ENCODE data around the gene BLVRB. TPM values are rescaled to one million over a fixed set of nuclear protein-coding genes. Genes with fewer than 3 reads are reported as not detected.

The BLVRB gene
- total and polyA plus RNA-seq, 9 of the 15 experiments (the other 6 are each of a cell fraction or from before 2014, with no cell fraction given) = 81.1 to 749 (median 331) TPM

DNA sequence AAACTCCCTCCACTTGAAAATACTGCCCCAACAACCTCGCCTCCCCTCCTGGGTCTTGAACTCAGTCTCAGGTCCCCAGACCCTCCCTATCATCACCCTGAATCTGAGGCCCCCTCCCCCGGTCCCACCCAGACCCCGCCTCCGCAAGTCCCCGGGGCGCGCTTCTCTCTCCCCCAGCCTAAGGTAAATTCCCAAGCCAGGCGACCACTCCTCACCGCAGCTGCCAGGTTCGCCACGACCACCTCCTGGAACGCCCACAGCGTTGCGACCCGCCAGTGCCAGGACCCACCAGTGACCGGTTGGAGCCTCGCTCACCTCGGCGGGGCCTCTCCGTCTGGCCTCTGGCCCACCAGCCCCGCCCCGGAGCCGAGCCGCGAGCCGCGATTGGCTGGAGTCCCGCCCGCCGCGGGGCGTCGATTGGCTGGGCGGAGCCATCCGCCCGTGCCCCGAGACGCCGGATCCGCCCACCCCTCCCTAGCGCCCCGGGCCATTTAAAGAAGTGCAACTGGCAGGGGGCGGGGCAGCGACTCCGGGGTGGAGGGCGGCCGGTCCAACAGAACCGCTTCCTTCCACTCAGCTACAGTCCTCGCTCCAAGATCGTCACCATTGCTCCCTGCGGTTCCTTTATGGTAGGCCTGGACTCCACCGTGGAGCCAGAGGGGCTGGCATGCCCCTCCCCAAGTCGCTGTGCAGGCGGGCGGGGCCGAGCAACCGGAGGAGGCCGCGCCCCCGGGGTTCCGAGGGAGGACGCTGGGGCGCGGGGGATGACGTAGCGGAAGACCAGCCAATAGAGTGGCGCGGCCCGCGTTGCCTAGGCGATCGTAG, 21.3 kb downstream of the BLVRB start, which contains the start of gene SERTAD3 (continued):
- TF ChIP-seq HMGXB4 (CRISPR knock-in tag; IDR thresholded peaks at IDR 0.05) (no peak), KDM4B (IDR thresholded peaks at IDR 0.05; ENCODE audit: borderline replicate concordance in 2 of 2, low read depth in 1 of 2) (no peak), DDX20 (tag; IDR thresholded peaks at IDR 0.05; ENCODE audit: low read depth) (no peak), ZNF561 (CRISPR knock-in tag; conservative IDR thresholded peaks at IDR 0.05) (no peak), RCOR1 (IDR thresholded peaks at IDR 0.05; ENCODE audit: borderline replicate concordance in 1 of 2, low read depth in 2 of 2, low read length in 2 of 2) (0 out of 4 replicates have a peak, but pooled peaks of 1 of the 2 experiments have one; percentile 25), ZNF696 (CRISPR knock-in tag; conservative IDR thresholded peaks at IDR 0.05) (no peak), KLF13 (tag; IDR thresholded peaks at IDR 0.05; ENCODE audit: borderline replicate concordance, low read depth) (peak; percentile 98), FOXP1 (CRISPR knock-in tag; IDR thresholded peaks at IDR 0.05) (peak; percentile 72; the same call in 1 of the 2 replicates), TEAD1 (CRISPR knock-in tag; IDR thresholded peaks at IDR 0.05) (peak in 1 of 2 experiments; percentile 34; a peak in 2 of 4 replicates), IFI16 (CRISPR knock-in tag; IDR thresholded peaks at IDR 0.05) (no peak), HNRNPK (IDR thresholded peaks at IDR 0.05; ENCODE audit: low read depth, low read length, poor library complexity, severe bottlenecking) (no peak), MTF1 (CRISPR knock-in tag; IDR thresholded peaks at IDR 0.05; ENCODE audit: borderline replicate concordance) (no peak), LCOR (CRISPR knock-in tag; IDR thresholded peaks at IDR 0.05) (no peak), MEIS2 (IDR thresholded peaks at IDR 0.05; ENCODE audit: partially characterized antibody) (no peak), ZNF785 (CRISPR knock-in tag; IDR thresholded peaks at IDR 0.05) (no peak), ZNF134 (CRISPR knock-in tag; conservative IDR thresholded peaks at IDR 0.05) (no peak), MAFG (tag; conservative IDR thresholded peaks at IDR 0.05) (no peak), SIN3A (IDR thresholded peaks at IDR 0.05; ENCODE audit: borderline replicate concordance in 2 of 2, control insufficient read depth in 1 of 2, low read depth in 2 of 2, low read length in 2 of 2) (peak; percentile 9 to 96; a peak in 3 of 4 replicates), L3MBTL2 (IDR thresholded peaks at IDR 0.05) (no peak)
- TF ChIP-seq, protein P1, sequence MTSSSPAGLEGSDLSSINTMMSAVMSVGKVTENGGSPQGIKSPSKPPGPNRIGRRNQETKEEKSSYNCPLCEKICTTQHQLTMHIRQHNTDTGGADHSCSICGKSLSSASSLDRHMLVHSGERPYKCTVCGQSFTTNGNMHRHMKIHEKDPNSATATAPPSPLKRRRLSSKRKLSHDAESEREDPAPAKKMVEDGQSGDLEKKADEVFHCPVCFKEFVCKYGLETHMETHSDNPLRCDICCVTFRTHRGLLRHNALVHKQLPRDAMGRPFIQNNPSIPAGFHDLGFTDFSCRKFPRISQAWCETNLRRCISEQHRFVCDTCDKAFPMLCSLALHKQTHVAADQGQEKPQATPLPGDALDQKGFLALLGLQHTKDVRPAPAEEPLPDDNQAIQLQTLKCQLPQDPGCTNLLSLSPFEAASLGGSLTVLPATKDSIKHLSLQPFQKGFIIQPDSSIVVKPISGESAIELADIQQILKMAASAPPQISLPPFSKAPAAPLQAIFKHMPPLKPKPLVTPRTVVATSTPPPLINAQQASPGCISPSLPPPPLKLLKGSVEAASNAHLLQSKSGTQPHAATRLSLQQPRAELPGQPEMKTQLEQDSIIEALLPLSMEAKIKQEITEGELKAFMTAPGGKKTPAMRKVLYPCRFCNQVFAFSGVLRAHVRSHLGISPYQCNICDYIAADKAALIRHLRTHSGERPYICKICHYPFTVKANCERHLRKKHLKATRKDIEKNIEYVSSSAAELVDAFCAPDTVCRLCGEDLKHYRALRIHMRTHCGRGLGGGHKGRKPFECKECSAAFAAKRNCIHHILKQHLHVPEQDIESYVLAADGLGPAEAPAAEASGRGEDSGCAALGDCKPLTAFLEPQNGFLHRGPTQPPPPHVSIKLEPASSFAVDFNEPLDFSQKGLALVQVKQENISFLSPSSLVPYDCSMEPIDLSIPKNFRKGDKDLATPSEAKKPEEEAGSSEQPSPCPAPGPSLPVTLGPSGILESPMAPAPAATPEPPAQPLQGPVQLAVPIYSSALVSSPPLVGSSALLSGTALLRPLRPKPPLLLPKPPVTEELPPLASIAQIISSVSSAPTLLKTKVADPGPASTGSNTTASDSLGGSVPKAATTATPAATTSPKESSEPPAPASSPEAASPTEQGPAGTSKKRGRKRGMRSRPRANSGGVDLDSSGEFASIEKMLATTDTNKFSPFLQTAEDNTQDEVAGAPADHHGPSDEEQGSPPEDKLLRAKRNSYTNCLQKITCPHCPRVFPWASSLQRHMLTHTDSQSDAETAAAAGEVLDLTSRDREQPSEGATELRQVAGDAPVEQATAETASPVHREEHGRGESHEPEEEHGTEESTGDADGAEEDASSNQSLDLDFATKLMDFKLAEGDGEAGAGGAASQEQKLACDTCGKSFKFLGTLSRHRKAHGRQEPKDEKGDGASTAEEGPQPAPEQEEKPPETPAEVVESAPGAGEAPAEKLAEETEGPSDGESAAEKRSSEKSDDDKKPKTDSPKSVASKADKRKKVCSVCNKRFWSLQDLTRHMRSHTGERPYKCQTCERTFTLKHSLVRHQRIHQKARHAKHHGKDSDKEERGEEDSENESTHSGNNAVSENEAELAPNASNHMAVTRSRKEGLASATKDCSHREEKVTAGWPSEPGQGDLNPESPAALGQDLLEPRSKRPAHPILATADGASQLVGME (CRISPR knock-in tag; IDR thresholded peaks at IDR 0.05) = no peak

Data from K562 (cell line).